IPS DF 19.7 (cell line): ENCODE data around the gene RBMX2.
"Not testable (repeated sequence)": the region's sequence is repeated elsewhere in the genome, so short reads cannot be mapped to it uniquely, and the experiment has no call there.

Experiments
- DNase-seq: peaks from one replicate; pipeline ENCODE4 v3.0.0-alpha.2; 2013; ENCODE audit warnings: low read depth, low spot score

Gene RBMX2

GRCh38 chrX:130401415-130402207, at the start of gene RBMX2:
Gene RBMX2, plus strand, starts transcription at chrX:130401987. Its CDS starts 46 bp downstream, at chrX:130402033.
- DNase-seq, result no peak

- DNase-seq, result not testable (repeated sequence)
Measured at GRCh38 chrX:130352050-130352449, 49.7 kb upstream of the RBMX2 start.

- no peak for DNase-seq
Measured at GRCh38 chrX:130376077-130376476, 25.7 kb upstream of the RBMX2 start.

GRCh38 chrX:130378024-130378669, 23.6 kb upstream of the RBMX2 start:
- no peak for DNase-seq

GRCh38 chrX:130385520-130385919, 16.3 kb upstream of the RBMX2 start, which contains the start of gene GPR119:
Gene GPR119, minus strand, starts transcription at chrX:130385674. Its CDS starts 227 bp downstream, at chrX:130385447.
- no peak for DNase-seq

GRCh38 chrX:130386408-130386808, 15.4 kb upstream of the RBMX2 start:
- no peak for DNase-seq

GRCh38 chrX:130393451-130394074, 8.2 kb upstream of the RBMX2 start:
- DNase-seq, result no peak

- no peak for DNase-seq
Measured at GRCh38 chrX:130395341-130395740, 6.4 kb upstream of the RBMX2 start.

- DNase-seq, result no peak
Measured at GRCh38 chrX:130402208-130402684, 459 bp downstream of the RBMX2 start.

GRCh38 chrX:130413415-130413814, 11.6 kb downstream of the RBMX2 start:
- no peak for DNase-seq

- no peak for DNase-seq
Measured at GRCh38 chrX:130414800-130415199, 13.0 kb downstream of the RBMX2 start.

- no peak for DNase-seq
Measured at GRCh38 chrX:130415201-130415600, 13.4 kb downstream of the RBMX2 start.

- DNase-seq, result no peak
Measured at GRCh38 chrX:130416785-130417184, 15.0 kb downstream of the RBMX2 start.

GRCh38 chrX:130418066-130418465, 16.3 kb downstream of the RBMX2 start:
- no peak for DNase-seq

GRCh38 chrX:130418740-130419139, 17.0 kb downstream of the RBMX2 start:
- no peak for DNase-seq

GRCh38 chrX:130419263-130419662, 17.5 kb downstream of the RBMX2 start:
- DNase-seq, result no peak

- no peak for DNase-seq
Measured at GRCh38 chrX:130426531-130426930, 24.7 kb downstream of the RBMX2 start.

- not testable (repeated sequence) for DNase-seq
Measured at GRCh38 chrX:130429236-130429635, 27.4 kb downstream of the RBMX2 start.

- DNase-seq, result no peak
Measured at GRCh38 chrX:130435937-130436336, 34.1 kb downstream of the RBMX2 start.

GRCh38 chrX:130437996-130438395, 36.2 kb downstream of the RBMX2 start:
- not testable (repeated sequence) for DNase-seq

- DNase-seq, result no peak
Measured at GRCh38 chrX:130443875-130444274, 42.1 kb downstream of the RBMX2 start.

- no peak for DNase-seq
Measured at GRCh38 chrX:130444641-130445336, 43.0 kb downstream of the RBMX2 start.
